NCI-H1105 treated with DMSO at 0.1 percent for 48 hours (cell line): ENCODE results near the gene IGHMBP2.
"Not testable (repeated sequence)": the region's sequence is repeated elsewhere in the genome, so short reads cannot be mapped to it uniquely, and the experiment has no call there.

Experiments used
- DNase-seq: peaks from one replicate; lab custom pipeline; 2025; lab: John Stamatoyannopoulos, UW

Gene IGHMBP2

DNA sequence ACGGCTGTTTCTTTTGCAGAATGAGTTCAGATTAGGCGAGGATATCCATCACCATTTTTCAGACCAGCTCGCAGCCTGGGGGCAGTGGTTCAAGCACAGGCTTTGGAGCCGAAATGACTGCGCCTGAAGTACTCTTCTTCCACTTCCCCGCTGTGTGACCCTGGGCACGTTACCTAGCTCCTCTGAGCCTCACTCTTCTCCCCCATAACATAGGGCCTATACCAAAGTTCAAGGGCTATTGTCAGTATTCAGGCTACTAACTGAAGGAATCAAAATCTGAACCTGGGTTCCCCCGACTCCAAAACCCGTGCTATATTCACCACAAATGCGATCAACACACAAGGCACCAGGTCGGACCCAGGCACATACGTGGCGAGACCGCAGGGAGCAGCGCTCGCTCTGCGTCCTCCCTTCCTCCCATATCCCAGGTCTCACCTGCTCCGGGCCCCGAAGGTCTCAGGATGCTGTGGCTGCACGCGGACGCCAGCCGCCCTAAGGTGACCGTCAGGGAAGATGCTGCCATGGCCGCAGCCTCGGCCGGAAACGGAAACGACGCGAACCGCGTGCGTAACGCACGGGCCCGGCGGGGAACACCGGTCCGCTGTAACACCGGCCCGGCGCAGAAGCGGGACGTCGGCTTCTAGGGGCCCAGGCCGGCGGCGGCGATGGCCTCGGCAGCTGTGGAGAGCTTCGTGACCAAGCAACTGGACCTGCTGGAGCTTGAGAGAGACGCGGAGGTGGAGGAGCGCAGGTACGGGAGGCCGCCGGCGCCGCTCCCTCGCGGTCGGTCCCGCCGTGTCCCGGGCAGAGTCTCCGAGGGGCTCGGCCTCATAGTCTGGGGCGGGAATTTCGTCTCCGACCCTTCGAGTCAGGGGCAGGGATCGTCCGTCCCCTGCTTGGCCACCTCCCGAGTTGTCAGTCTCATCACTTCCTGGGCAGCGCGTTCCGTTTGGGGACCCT, at the start of gene IGHMBP2, which contains the start of gene MRPL21:
TSS of gene IGHMBP2 (plus strand) at position 604 of the 960 bp plus-strand sequence. CDS start at position 666, 62 bp downstream.
TSS of gene MRPL21 (minus strand) at position 545 of the 960 bp plus-strand sequence. CDS start at position 523, 22 bp downstream.
- DNase-seq, result peak; percentile 71

DNA sequence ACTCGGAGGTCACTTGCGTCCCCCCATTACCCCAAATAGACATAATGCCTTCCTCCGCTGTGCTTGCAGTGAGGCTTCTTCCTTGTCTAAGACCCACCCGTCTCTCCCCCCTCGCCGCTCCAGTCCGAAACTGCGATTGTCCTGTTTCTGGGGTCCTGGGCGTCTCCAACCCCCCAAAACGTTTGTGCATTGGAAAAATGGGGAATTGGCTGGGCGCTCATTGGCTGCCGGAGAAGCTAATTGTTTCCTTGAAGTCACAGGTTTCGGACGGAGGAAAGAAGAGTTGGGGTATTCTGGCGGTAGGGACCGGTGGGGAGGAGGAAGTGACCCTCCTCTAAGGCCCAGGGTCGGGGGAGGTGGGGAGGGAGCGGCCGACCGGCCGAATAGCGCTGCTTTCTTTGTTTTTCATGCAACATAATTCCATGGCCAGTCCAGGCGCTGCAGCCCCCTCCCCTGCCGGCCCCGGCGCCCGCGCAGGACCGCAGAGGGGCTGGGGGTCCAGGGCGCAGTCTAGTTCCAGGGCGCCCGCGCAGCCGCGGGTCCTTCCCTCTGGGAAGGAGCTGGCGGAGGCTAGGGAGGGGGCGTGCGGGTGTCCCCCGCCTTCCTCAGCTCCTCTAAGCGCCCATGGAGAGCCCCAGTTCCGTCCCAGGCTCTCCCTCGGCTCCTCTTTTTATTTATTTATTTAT, 49.3 kb upstream of the IGHMBP2 start:
- DNase-seq, result no peak

- no peak for DNase-seq
These were observed 48.3 kb upstream of the IGHMBP2 start for GRCh38 chr11:68855205-68855981.

DNA sequence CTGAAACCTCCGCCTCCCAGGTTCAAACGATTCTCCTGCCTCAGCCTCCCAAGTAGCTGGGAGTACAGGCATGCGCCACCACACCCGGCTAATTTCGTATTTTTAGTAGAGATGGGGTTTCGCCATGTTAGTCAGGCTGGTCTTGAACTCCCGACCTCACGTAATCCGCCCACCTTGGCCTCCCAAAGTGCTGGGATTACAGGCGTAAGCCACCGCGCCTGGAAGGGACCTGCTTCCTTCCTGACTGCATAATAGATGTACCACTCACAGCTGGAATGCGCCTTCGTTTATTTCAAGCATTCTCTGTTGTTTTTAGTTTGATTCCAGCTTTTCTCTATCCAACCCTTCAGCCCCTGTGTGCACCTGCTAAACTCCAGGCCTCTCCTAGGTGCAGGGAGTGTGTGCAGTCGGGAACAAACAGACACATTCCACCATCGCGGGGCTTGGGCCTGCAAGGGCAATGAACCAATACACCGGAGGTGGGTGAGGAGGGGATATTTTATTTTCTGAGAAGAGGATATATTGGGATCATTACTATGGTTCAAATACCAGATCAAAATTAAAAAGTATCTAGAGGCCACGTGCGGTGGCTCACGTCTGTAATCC, 47.2 kb upstream of the IGHMBP2 start:
- DNase-seq, result not testable (repeated sequence)

GRCh38 chr11:68857037-68857586, 46.6 kb upstream of the IGHMBP2 start:
- DNase-seq, result no peak

- no peak for DNase-seq
These were observed 44.6 kb upstream of the IGHMBP2 start for GRCh38 chr11:68859123-68859522.

- DNase-seq, result no peak
These were observed 41.3 kb upstream of the IGHMBP2 start for GRCh38 chr11:68862421-68862820.

GRCh38 chr11:68863553-68864265, 40.0 kb upstream of the IGHMBP2 start:
- no peak for DNase-seq

- no peak for DNase-seq
These were observed 38.5 kb upstream of the IGHMBP2 start for GRCh38 chr11:68865241-68865640.

GRCh38 chr11:68867066-68867465, 36.6 kb upstream of the IGHMBP2 start:
- DNase-seq, result no peak

GRCh38 chr11:68868221-68868835, 35.4 kb upstream of the IGHMBP2 start:
- no peak for DNase-seq

GRCh38 chr11:68870470-68870869, 33.2 kb upstream of the IGHMBP2 start:
- DNase-seq, result peak; percentile 31

DNA sequence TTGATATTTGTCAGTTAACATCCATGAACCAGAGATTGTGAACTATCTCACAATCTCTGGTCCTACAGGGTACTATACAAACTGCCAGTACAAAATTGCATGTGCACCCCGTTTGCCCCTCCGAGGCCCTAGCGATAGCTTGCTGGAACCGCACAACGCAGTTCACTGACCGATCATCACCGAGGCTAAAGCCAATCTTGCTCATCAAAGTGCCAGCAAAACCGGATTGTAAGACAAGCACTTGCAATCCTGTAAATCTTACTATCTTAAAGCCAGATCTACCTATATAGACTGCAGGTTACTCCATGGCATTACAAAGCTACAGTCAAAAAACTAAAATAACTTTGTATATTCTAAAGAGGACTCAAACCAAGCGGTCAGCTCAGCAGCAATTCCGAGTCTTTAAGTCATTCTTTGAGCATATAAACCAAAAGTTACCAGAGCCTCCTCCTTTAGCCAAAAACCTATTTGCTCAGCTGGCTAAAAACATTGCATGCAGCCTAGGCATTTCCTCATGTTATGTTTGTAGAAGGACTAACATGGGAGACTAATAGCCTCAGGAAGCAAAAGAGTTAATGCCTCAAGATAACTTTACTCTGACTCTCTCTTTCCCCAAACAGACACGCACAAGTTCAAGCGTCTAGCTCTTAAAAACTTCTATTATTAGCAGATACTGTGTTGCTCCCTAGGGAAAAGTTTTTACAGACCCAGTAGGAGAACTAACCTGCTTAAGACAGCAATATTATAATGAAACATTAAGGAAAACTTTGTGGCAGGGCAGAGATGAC, 31.3 kb upstream of the IGHMBP2 start:
- no peak for DNase-seq

DNA sequence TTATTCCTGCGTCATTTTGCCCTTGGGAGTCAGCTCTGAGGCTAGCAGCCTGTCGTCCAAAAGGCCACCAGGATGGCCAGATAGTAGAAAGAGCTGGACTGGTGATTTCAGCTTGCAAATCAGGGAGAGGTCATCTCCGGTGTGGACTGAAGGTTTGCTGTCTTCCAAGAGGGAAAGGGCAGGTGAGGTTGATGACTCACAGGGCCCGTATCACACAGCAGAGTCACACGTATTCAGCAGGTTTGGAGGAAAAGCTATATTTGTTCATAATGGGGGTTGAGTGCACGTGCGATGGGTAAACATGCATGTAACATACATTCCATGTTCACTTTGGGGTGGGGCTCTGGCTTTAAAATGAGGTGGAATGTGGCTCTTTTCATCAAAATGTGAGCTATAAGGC, 25.7 kb upstream of the IGHMBP2 start:
- DNase-seq, result no peak

GRCh38 chr11:68880851-68881250, 22.8 kb upstream of the IGHMBP2 start:
- DNase-seq, result no peak

- DNase-seq, result no peak
These were observed 22.4 kb upstream of the IGHMBP2 start for GRCh38 chr11:68881320-68881719.

- DNase-seq, result no peak
These were observed 21.3 kb upstream of the IGHMBP2 start for GRCh38 chr11:68882391-68882790.

DNA sequence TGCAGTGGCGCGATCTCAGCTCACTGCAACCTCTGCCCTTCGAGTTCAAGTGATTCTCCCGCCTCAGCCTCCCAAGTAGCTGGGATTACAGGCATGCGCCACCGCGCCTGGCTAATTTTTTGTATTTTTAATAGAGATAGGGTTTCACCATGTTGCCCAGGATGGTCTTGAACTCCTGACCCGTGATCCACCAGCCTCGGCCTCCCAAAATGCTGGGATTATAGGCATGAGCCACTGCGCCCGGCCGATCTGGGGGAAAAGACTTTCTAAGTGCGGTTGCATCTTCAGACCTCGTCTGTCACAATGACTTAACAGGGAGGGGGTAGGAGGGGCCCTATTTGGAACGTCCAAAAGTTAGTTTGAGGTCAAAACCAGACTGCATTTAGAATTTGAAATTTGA, 18.9 kb upstream of the IGHMBP2 start:
- DNase-seq, result not testable (repeated sequence)

DNA sequence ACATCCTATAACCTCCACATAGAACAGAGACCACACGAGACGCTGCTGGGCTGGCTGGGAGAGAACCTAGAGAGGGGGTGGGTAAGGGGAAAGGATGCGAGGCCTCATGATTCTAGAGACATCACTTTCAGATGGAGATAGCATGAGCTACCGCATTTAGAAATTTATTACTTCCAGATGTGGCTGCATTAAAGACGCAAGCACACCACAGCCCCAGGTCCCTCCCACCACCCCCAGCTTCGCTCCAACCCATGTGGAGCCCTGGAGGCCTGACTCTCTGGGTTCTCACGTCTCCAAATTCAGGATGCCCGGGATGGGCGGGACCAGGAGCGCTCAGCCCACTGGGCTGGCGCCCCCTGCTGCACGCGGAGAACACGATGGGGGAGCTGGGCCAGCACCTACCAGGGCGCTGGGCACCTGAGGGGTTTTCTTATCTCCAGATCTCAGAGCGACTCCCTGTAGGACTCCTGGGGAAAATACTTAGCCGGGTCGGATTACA, 13.7 kb upstream of the IGHMBP2 start:
- no peak for DNase-seq
